Panc1 (cell line): ENCODE measurements around the gene DHRS13. TPM values are rescaled to one million over a fixed set of nuclear protein-coding genes. Genes with fewer than 3 reads are reported as not detected.

ENCODE experiments used
- ATAC-seq: fragments of 200-7000 bp; cut with Tn5 transposase; 2 replicates; pipeline ENCODE4 v1.9.1; 2020; ENCODE audit warnings: mild to moderate bottlenecking, moderate library complexity
- BruUV-seq: library from RNA; stranded (reverse); fragments of 400-500 nt; replicated peaks from 2 replicates; lab custom pipeline; 2021; lab: Mats Ljungman, UMichigan
- CTCF ChIA-PET: fragments of 300-600 bp; sonication (Branson Sonifier 250); formaldehyde crosslinking; loops from one replicate; lab custom pipeline; 2022; ENCODE audit warnings: antibody characterized with exemption; lab: Charles Lee
- POLR2A ChIA-PET: fragments of 300-600 bp; sonication (Branson Sonifier 250); formaldehyde crosslinking; loops from one replicate; lab custom pipeline; 2022; ENCODE audit warnings: antibody characterized with exemption; lab: Charles Lee
- DNase-seq: peaks from one replicate; pipeline ENCODE4 v3.0.0-alpha.2; 2010; ENCODE audit warnings: low read depth, low spot score
- H3K27ac ChIP-seq: 2 replicates; pipeline ENCODE4 v1.5.1; 2011; ENCODE audit warnings: mild to moderate bottlenecking, low read length, inconsistent platforms
- H3K27me3 ChIP-seq: fragments of 200-500 bp; sonication (Bioruptor generic); 2 replicates; pipeline ENCODE4 v1.6.0; 2014; ENCODE audit warnings: low read length, inconsistent platforms; ENCODE audit not compliant: control insufficient read depth, insufficient read depth
- H3K36me3 ChIP-seq: fragments of 200-500 bp; sonication (Bioruptor generic); 2 replicates; pipeline ENCODE4 v1.5.1; 2014; ENCODE audit warnings: inconsistent platforms, mild to moderate bottlenecking, low read length, moderate library complexity; ENCODE audit not compliant: control insufficient read depth, insufficient read depth
- H3K4me1 ChIP-seq: 2 replicates; pipeline ENCODE4 v1.5.1; 2011; ENCODE audit warnings: inconsistent platforms, mild to moderate bottlenecking, low read length, moderate library complexity; ENCODE audit not compliant: control insufficient read depth, insufficient read depth
- H3K4me3 ChIP-seq, 2 experiments: 2 replicates each; pipeline ENCODE4 v1.5.1; 2011 to 2012; ENCODE audit warnings: low read depth in 2 of 2, low read length in 2 of 2, mild to moderate bottlenecking in 2 of 2, inconsistent platforms in 1 of 2, moderate library complexity in 1 of 2
- H3K9me3 ChIP-seq: fragments of 200-500 bp; sonication (Bioruptor generic); 2 replicates; pipeline ENCODE4 v1.5.1; 2014; ENCODE audit warnings: low read depth, mild to moderate bottlenecking, inconsistent platforms, low read length, moderate library complexity; ENCODE audit not compliant: control insufficient read depth, insufficient read depth
- POLR2AphosphoS5 ChIP-seq: IDR thresholded peaks from 2 replicates; pipeline ENCODE4 v1.6.1; 2012; ENCODE audit warnings: mild to moderate bottlenecking, low read depth, low read length, moderate library complexity
- SIN3A ChIP-seq: IDR thresholded peaks from 2 replicates; pipeline ENCODE4 v1.6.1; 2012; ENCODE audit warnings: low read depth, mild to moderate bottlenecking, low read length, moderate library complexity, borderline replicate concordance; ENCODE audit not compliant: insufficient read depth
- TCF7L2 ChIP-seq: IDR thresholded peaks from 2 replicates; pipeline ENCODE4 v1.6.1; 2011; ENCODE audit warnings: mild to moderate bottlenecking, low read depth, low read length, inconsistent platforms
- in situ Hi-C: cut with HindIII; loops from 2 replicates; pipeline ENCODE4 v1.10.0; 2016; ENCODE audit warnings: low sequenced_read_pairs, low pct_unique_long_range_greater_than_20kb
- intact Hi-C: fragments of 100-400 bp; cut with micrococcal nuclease; formaldehyde crosslinking; loops from one replicate; pipeline ENCODE4 v1.10.0; 2022; ENCODE audit not compliant: unreplicated experiment
- total RNA-seq: library from RNA; stranded (reverse); gene quantifications from one replicate; pipeline ENCODE4 v1.2.1, GENCODE V29; 2021; ENCODE audit not compliant: unreplicated experiment
- TF ChIP-seq, protein P1 (sequence below): fragments of 450-650 bp; IDR thresholded peaks from 2 replicates; pipeline ENCODE4 v1.5.1; 2017; ENCODE audit warnings: mild to moderate bottlenecking
- TF ChIP-seq, protein P2 (sequence below), 2 experiments: IDR thresholded peaks; 2 replicates each; pipeline ENCODE4 v1.6.1; 2011 to 2012; ENCODE audit warnings: low read depth in 2 of 2, control low read depth in 1 of 2, low read length in 1 of 2, mild to moderate bottlenecking in 1 of 2, moderate library complexity in 1 of 2; ENCODE audit not compliant: insufficient read depth in 1 of 2

The DHRS13 gene
- total RNA-seq, 1 experiment from 2014 or later, result 5.2 TPM

DNA sequence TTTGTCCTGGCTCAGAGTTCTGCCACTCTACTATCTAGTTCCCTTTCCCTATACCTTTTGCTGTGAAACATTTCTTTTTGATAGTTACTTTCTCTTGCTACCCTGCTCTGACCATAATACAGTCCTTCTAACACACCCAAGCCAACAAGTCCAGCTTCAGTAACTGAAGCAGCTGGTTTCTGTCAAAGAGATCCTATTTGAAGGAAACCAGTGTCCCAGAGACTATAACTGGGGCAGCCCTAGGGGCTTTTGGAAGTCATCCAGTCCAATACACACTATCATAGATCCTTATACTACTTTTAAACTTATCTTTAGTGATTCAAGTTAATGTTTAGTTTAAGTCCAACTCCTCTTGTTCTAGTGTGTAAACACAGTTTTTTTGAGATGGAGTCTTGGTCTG lies 17.3 kb upstream of the DHRS13 start:
- ChIA-PET CTCF (no interaction called here), POLR2A (no interaction called here)
- H3K4me1 ChIP-seq, result no peaks in the 10 kb centered on the region
- H3K27me3 ChIP-seq, result no peaks in the 10 kb centered on the region
- peaks cover 42% of the 10 kb centered on the region for H3K36me3 ChIP-seq
- ATAC-seq, result no peak
- TF ChIP-seq, protein P1, sequence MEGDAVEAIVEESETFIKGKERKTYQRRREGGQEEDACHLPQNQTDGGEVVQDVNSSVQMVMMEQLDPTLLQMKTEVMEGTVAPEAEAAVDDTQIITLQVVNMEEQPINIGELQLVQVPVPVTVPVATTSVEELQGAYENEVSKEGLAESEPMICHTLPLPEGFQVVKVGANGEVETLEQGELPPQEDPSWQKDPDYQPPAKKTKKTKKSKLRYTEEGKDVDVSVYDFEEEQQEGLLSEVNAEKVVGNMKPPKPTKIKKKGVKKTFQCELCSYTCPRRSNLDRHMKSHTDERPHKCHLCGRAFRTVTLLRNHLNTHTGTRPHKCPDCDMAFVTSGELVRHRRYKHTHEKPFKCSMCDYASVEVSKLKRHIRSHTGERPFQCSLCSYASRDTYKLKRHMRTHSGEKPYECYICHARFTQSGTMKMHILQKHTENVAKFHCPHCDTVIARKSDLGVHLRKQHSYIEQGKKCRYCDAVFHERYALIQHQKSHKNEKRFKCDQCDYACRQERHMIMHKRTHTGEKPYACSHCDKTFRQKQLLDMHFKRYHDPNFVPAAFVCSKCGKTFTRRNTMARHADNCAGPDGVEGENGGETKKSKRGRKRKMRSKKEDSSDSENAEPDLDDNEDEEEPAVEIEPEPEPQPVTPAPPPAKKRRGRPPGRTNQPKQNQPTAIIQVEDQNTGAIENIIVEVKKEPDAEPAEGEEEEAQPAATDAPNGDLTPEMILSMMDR, result no peak
- TF ChIP-seq TCF7L2 (no peak), SIN3A (no peak), POLR2AphosphoS5 (no peak)
- TF ChIP-seq, protein P2, sequence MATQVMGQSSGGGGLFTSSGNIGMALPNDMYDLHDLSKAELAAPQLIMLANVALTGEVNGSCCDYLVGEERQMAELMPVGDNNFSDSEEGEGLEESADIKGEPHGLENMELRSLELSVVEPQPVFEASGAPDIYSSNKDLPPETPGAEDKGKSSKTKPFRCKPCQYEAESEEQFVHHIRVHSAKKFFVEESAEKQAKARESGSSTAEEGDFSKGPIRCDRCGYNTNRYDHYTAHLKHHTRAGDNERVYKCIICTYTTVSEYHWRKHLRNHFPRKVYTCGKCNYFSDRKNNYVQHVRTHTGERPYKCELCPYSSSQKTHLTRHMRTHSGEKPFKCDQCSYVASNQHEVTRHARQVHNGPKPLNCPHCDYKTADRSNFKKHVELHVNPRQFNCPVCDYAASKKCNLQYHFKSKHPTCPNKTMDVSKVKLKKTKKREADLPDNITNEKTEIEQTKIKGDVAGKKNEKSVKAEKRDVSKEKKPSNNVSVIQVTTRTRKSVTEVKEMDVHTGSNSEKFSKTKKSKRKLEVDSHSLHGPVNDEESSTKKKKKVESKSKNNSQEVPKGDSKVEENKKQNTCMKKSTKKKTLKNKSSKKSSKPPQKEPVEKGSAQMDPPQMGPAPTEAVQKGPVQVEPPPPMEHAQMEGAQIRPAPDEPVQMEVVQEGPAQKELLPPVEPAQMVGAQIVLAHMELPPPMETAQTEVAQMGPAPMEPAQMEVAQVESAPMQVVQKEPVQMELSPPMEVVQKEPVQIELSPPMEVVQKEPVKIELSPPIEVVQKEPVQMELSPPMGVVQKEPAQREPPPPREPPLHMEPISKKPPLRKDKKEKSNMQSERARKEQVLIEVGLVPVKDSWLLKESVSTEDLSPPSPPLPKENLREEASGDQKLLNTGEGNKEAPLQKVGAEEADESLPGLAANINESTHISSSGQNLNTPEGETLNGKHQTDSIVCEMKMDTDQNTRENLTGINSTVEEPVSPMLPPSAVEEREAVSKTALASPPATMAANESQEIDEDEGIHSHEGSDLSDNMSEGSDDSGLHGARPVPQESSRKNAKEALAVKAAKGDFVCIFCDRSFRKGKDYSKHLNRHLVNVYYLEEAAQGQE (IDR thresholded peaks at IDR 0.05; ENCODE audit: insufficient read depth in 1 of 2, low read depth in 2 of 2, low read length in 1 of 2), result no peak
- intact Hi-C loops (no loop called here), in situ Hi-C loops (no loop called here)
- H3K27ac ChIP-seq, result no peak overlapping the region
- H3K9me3 ChIP-seq, result no peaks in the 10 kb centered on the region
- no peak for DNase-seq
- BruUV-seq, result no TSS peak
- H3K4me3 ChIP-seq, result no peak overlapping the region

DNA sequence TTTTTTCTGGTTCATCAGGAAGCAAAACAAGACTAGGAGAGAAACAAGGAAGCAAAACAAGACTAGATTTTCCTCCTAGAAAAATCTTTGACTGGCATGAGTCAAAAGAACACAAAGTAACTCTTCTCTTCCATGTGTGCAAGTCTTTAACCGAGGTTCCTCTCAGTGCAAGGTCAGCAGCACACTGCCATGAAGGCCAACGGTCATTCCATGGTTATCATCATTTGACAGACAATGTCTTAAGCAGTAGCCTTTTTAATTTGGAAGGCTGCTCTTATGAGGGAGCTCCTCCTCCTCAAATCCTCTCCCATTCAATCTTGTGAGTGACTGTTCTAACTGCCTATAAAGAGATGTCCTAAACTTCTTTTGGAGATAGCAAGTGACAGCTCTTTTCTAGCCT lies 15.4 kb upstream of the DHRS13 start:
- ChIA-PET CTCF (no interaction called here), POLR2A (no interaction called here)
- Histone ChIP-seq H3K36me3 (peaks cover 46% of the 10 kb centered on the region), H3K4me1 (no peaks in the 10 kb centered on the region), H3K27ac (no peak overlapping the region), H3K4me3 (no peak overlapping the region), H3K27me3 (no peaks in the 10 kb centered on the region), H3K9me3 (no peaks in the 10 kb centered on the region)
- intact Hi-C loops, result no loop called here
- TF ChIP-seq SIN3A, result no peak
- no peak for TF ChIP-seq TCF7L2
- in situ Hi-C loops, result no loop called here
- DNase-seq (no peak), ATAC-seq (no peak)
- BruUV-seq, result no TSS peak

DNA sequence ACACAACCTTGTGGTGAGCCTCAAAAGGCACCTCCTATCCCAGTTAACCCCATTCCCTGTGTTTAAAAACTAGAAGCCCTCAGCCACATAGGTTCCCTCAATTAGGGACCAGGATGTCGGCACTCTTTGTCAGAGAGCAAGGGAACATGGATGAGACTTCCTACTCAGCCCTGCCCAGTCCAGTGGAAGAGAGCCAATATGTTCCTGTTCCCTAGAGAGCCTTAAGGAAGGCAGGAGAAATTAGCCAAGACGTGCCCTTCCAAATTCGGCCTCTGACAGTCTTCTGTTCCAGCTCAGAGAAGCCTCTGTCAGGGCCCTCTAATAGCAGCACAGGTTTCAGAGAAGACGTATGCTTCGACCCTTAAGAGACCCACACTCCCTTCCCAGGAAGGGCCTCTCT lies 14.6 kb upstream of the DHRS13 start:
- no peak for ATAC-seq
- intact Hi-C loops, result no loop called here

More for the DNA sequence above, 14.6 kb upstream of the DHRS13 start:
- in situ Hi-C loops, result no loop called here
- H3K9me3 ChIP-seq, result no peaks in the 10 kb centered on the region
- TF ChIP-seq, protein P1, result no peak
- TF ChIP-seq, protein P2 (IDR thresholded peaks at IDR 0.05; ENCODE audit: insufficient read depth in 1 of 2, low read depth in 2 of 2, low read length in 1 of 2), result no peak
- TF ChIP-seq TCF7L2, result no peak
- no peak for TF ChIP-seq SIN3A
- no peak for TF ChIP-seq POLR2AphosphoS5
- no peaks in the 10 kb centered on the region for H3K27me3 ChIP-seq
- H3K36me3 ChIP-seq, result peaks cover 43% of the 10 kb centered on the region
- BruUV-seq, result no TSS peak
- CTCF ChIA-PET, result no interaction called here
- no peak overlapping the region for H3K4me3 ChIP-seq
- H3K4me1 ChIP-seq, result no peaks in the 10 kb centered on the region
- no peak overlapping the region for H3K27ac ChIP-seq
- DNase-seq, result no peak
- POLR2A ChIA-PET, result no interaction called here
